ENCODE measurements around the gene SH3BGRL2. TPM values are rescaled to one million over a fixed set of nuclear protein-coding genes. Genes with fewer than 3 reads are reported as not detected.

SH3BGRL2 gene
- total RNA-seq, 4 donors from 2014 or later: 34.2 to 102 (median 56.6) TPM

GRCh38 chr6:79622364-79622763 is 8.8 kb upstream of the SH3BGRL2 start:
- intact Hi-C loops (cut with DNase I): no loop called here
- DNase-seq: no peak
- Histone ChIP-seq H3K9me3 (no peaks in the 10 kb centered on the region), H3K27me3 (no peaks in the 10 kb centered on the region), H3K4me1 (peaks cover 0 to 10% (median 0%) of the 10 kb centered on the region in 3 donors), H3K27ac (no peak overlapping the region), H3K36me3 (no peaks in the 10 kb centered on the region), H3K4me3 (no peak overlapping the region)
- no peak for TF ChIP-seq CTCF (IDR thresholded peaks at IDR 0.05)
- TF ChIP-seq POLR2A (IDR thresholded peaks at IDR 0.05): no peak
- 83 to 85% methylated on average over 1 of the region's 1 CpG for WGBS, 2 donors

- Histone ChIP-seq H3K27me3 (no peaks in the 10 kb centered on the region), H3K27ac (no peak overlapping the region), H3K9me3 (no peaks in the 10 kb centered on the region), H3K36me3 (no peaks in the 10 kb centered on the region), H3K4me1 (peaks cover 0 to 2% (median 0%) of the 10 kb centered on the region in 3 donors), H3K4me3 (no peak overlapping the region)
- no peak for DNase-seq
- intact Hi-C loops (cut with DNase I): no loop called here
- TF ChIP-seq POLR2A (IDR thresholded peaks at IDR 0.05) (no peak), CTCF (IDR thresholded peaks at IDR 0.05) (no peak)
- 83 to 89% methylated on average over 5 of the region's 5 CpGs for WGBS, 2 donors
Measured at GRCh38 chr6:79623106-79623505, 8.0 kb upstream of the SH3BGRL2 start.

- Histone ChIP-seq H3K36me3 (no peaks in the 10 kb centered on the region), H3K27ac (no peak overlapping the region), H3K4me3 (no peak overlapping the region), H3K27me3 (no peaks in the 10 kb centered on the region), H3K9me3 (no peaks in the 10 kb centered on the region), H3K4me1 (peaks cover 0 to 6% (median 3%) of the 10 kb centered on the region in 3 donors)
- no peak for DNase-seq
- intact Hi-C loops (cut with DNase I): no loop called here
- TF ChIP-seq POLR2A (IDR thresholded peaks at IDR 0.05) (no peak), CTCF (IDR thresholded peaks at IDR 0.05) (no peak)
Measured at GRCh38 chr6:79625746-79626145, 5.4 kb upstream of the SH3BGRL2 start.

- WGBS, 2 donors: 73 to 77% methylated on average over 2 to 3 of the region's 3 CpGs
- TF ChIP-seq CTCF (IDR thresholded peaks at IDR 0.05): no peak
- no peak for DNase-seq
- peaks cover 0 to 12% (median 3%) of the 10 kb centered on the region in 3 donors for H3K4me1 ChIP-seq
- no peak overlapping the region for H3K4me3 ChIP-seq
- no peaks in the 10 kb centered on the region for H3K36me3 ChIP-seq
- H3K9me3 ChIP-seq: no peaks in the 10 kb centered on the region
- H3K27me3 ChIP-seq: peaks cover 0 to 6% (median 0%) of the 10 kb centered on the region in 4 donors
- intact Hi-C loops (cut with DNase I): no loop called here
- H3K27ac ChIP-seq: no peak overlapping the region
Measured at GRCh38 chr6:79626811-79627210, 4.3 kb upstream of the SH3BGRL2 start.

GRCh38 chr6:79627422-79627821 is 3.7 kb upstream of the SH3BGRL2 start:
- no peak for DNase-seq
- no peak overlapping the region for H3K4me3 ChIP-seq
- no peak for TF ChIP-seq POLR2A (IDR thresholded peaks at IDR 0.05)
- H3K27me3 ChIP-seq: peaks cover 0 to 6% (median 0%) of the 10 kb centered on the region in 4 donors
- H3K36me3 ChIP-seq: no peaks in the 10 kb centered on the region
- intact Hi-C loops (cut with DNase I): no loop called here
- no peaks in the 10 kb centered on the region for H3K9me3 ChIP-seq
- no peak overlapping the region for H3K27ac ChIP-seq
- peaks cover 0 to 14% (median 3%) of the 10 kb centered on the region in 3 donors for H3K4me1 ChIP-seq
